ENCODE results near the gene PTPRT.

PTPRT gene

GRCh38 chr20:42043921-42044320, 1145.8 kb downstream of the PTPRT start:
- no peak for DNase-seq (ENCODE audit: low read depth)

DNA sequence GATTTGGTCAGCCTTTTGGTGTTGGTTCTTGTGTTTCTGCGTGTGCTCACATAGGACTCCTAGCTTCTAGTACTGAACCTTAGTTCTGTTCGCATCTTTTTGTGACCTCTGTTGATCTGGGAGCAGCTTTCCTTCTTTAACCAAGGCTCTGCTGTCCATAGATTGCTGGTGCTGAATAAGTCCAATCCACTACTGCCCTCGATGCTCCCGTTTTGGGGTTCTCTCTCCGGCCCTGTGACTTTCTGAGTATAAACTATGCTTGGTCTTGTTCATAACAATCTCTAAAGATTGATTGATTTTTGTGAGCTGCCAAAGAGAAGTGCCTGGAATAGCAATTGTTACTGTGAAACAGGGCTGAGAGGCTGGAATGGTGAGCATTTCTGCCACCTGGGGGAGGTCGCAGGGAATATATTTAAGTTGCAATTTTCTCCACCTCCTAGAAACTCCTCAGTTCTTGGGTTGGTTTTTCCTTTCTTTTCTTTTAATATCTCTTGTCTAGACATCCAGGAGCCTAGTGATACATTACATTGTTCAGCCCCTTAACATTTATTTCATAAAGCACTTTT, 1148.6 kb downstream of the PTPRT start:
- DNase-seq (ENCODE audit: low read depth), result no peak

DNA sequence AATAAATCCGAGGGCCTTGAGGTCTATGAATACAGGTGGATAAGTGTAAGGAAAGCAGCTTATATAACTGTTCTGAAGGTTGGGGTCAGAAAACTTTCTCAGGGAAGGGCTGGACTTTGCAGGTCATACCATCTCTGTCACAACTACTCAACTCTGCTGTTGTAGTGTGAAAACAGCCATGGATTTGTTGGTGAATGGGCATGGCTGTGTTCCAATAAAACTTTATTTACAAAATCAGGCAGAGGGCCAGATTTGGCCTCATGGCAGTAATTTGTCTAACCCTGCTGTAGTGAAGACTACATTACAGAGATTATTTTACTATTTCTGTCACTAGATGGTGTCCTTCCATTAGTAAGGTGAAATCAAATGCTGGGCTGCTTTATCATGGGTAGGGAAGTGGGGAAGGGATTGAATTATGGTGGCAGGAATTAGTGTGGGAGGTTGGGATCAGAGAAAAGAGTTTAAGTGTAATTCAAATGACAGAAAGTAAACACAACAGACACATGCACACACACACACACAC, 1161.9 kb downstream of the PTPRT start:
- DNase-seq (ENCODE audit: low read depth), result no peak

DNA sequence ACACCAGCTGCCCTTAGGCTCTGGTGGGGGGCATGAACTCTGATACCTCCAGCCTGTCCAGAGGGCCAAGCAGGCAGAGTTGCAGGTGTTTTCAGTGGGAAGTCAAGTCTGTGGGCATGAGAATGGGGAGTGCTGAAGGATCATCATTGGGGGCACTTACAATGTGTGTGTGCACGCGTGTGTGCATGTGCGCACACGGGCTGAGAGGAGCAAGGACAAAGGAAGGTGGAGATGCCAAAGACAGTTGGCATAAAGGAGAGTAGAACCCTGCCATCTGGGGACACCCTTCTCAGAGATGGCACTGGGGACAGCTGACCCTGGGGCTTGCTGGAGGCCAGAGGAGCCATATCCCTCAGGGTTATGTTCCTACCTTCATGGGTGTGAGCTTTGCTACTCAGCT, 1163.1 kb downstream of the PTPRT start:
- no peak for DNase-seq (ENCODE audit: low read depth)

DNA sequence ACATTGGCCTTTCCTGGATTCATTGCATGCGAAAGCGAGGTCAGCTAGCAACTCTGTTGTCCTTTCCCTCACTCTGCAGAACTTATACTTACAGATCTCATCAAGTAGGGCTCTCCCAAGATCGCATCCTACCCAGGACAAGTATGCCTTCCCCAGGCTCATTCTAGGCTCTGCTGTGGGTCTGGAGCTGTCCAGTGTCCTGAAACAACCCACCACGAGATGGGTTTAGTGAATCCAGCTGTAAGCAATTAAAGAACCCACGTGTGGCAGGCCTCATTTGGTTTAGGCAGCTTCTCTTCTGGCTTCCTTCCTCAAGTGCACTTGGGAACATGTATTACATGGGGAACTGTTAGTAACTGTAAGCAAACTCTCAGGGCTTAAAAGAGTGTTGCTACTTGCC, 1165.1 kb downstream of the PTPRT start:
- no peak for DNase-seq (ENCODE audit: low read depth)

All from GM04504 (cell line).